Measurements from ENCODE around the gene PPP1R8. TPM values are rescaled to one million over a fixed set of nuclear protein-coding genes. Genes with fewer than 3 reads are reported as not detected.
"Not testable (repeated sequence)": the region's sequence is repeated elsewhere in the genome, so short reads cannot be mapped to it uniquely, and the experiment has no call there.

The PPP1R8 gene
- total RNA-seq, 1 experiment from 2014 or later, result 29.6 TPM

- TF ChIP-seq, protein P1, sequence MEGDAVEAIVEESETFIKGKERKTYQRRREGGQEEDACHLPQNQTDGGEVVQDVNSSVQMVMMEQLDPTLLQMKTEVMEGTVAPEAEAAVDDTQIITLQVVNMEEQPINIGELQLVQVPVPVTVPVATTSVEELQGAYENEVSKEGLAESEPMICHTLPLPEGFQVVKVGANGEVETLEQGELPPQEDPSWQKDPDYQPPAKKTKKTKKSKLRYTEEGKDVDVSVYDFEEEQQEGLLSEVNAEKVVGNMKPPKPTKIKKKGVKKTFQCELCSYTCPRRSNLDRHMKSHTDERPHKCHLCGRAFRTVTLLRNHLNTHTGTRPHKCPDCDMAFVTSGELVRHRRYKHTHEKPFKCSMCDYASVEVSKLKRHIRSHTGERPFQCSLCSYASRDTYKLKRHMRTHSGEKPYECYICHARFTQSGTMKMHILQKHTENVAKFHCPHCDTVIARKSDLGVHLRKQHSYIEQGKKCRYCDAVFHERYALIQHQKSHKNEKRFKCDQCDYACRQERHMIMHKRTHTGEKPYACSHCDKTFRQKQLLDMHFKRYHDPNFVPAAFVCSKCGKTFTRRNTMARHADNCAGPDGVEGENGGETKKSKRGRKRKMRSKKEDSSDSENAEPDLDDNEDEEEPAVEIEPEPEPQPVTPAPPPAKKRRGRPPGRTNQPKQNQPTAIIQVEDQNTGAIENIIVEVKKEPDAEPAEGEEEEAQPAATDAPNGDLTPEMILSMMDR (IDR thresholded peaks at IDR 0.05; ENCODE audit: unreplicated experiment), result no peak
- no TSS peak for BruUV-seq (replicated peaks)
- DNase-seq, result no peak
- intact Hi-C loops (cut with micrococcal nuclease; ENCODE audit: unreplicated experiment), result no loop called here
- CTCF ChIA-PET, result no interaction called here
- Mint-ChIP-seq H3K4me1 (ENCODE audit: low read depth, unreplicated experiment) (peaks cover 9% of the 10 kb centered on the region), H3K27ac (ENCODE audit: unreplicated experiment) (no peak overlapping the region), H3K36me3 (ENCODE audit: insufficient read depth, unreplicated experiment) (peaks cover 10% of the 10 kb centered on the region), H3K4me3 (ENCODE audit: low read depth, unreplicated experiment) (no peak overlapping the region), H3K27me3 (ENCODE audit: unreplicated experiment) (no peaks in the 10 kb centered on the region), H3K9me3 (ENCODE audit: low read depth, unreplicated experiment) (no peaks in the 10 kb centered on the region)
Measured at GRCh38 chr1:27868556-27868931, 38.0 kb downstream of the PPP1R8 start.

GRCh38 chr1:27868932-27869718 lies 38.5 kb downstream of the PPP1R8 start:
- Mint-ChIP-seq H3K36me3 (ENCODE audit: insufficient read depth, unreplicated experiment) (peaks cover 10% of the 10 kb centered on the region), H3K9me3 (ENCODE audit: low read depth, unreplicated experiment) (no peaks in the 10 kb centered on the region), H3K4me3 (ENCODE audit: low read depth, unreplicated experiment) (no peak overlapping the region), H3K4me1 (ENCODE audit: low read depth, unreplicated experiment) (peaks cover 9% of the 10 kb centered on the region), H3K27ac (ENCODE audit: unreplicated experiment) (no peak overlapping the region), H3K27me3 (ENCODE audit: unreplicated experiment) (no peaks in the 10 kb centered on the region)
- TF ChIP-seq, protein P1 (IDR thresholded peaks at IDR 0.05; ENCODE audit: unreplicated experiment), result no peak
- intact Hi-C loops (cut with micrococcal nuclease; ENCODE audit: unreplicated experiment), result no loop called here
- BruUV-seq (replicated peaks), result no TSS peak
- CTCF ChIA-PET, result interaction anchor here (0.6 kb wide), 1 partner anchor 176 kb away, joined by 5 read pairs; no protein-coding TSS in a partner anchor
- DNase-seq, result no peak

DNA sequence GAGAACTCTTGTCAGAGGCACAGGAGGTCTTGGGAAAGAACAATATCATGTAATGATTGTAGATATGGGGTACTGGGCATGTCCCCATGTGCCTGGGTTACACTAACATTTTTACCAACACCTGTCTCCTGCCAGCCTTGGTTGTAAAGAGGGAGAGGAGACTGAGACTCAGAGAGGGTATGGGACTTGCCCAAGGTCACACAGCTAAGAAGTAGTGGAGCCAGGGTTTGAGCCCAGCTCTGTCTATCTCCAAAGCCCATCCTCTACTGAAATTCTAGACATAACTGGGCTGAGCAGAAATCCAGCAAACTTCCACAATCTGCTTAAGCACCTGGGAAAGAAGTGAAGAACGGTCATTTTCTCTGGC lies 39.1 kb downstream of the PPP1R8 start:
- Mint-ChIP-seq H3K36me3 (ENCODE audit: insufficient read depth, unreplicated experiment) (peaks cover 10% of the 10 kb centered on the region), H3K27ac (ENCODE audit: unreplicated experiment) (no peak overlapping the region), H3K4me3 (ENCODE audit: low read depth, unreplicated experiment) (no peak overlapping the region), H3K9me3 (ENCODE audit: low read depth, unreplicated experiment) (no peaks in the 10 kb centered on the region), H3K27me3 (ENCODE audit: unreplicated experiment) (no peaks in the 10 kb centered on the region), H3K4me1 (ENCODE audit: low read depth, unreplicated experiment) (peaks cover 12% of the 10 kb centered on the region)
- TF ChIP-seq, protein P1 (IDR thresholded peaks at IDR 0.05; ENCODE audit: unreplicated experiment), result no peak
- no peak for DNase-seq
- no TSS peak for BruUV-seq (replicated peaks)
- intact Hi-C loops (cut with micrococcal nuclease; ENCODE audit: unreplicated experiment), result no loop called here
- CTCF ChIA-PET, result interaction anchor here (0.6 kb wide), 1 partner anchor 175 kb away, joined by 5 read pairs; no protein-coding TSS in a partner anchor

- H3K27me3 Mint-ChIP-seq (ENCODE audit: unreplicated experiment); intact Hi-C loops (cut with micrococcal nuclease; ENCODE audit: unreplicated experiment); H3K9me3 Mint-ChIP-seq (ENCODE audit: low read depth, unreplicated experiment); CTCF ChIA-PET; H3K27ac Mint-ChIP-seq (ENCODE audit: unreplicated experiment); H3K4me3 Mint-ChIP-seq (ENCODE audit: low read depth, unreplicated experiment); BruUV-seq (replicated peaks); DNase-seq; H3K36me3 Mint-ChIP-seq (ENCODE audit: insufficient read depth, unreplicated experiment): not testable (repeated sequence)
- peaks cover 17% of the 10 kb centered on the region for H3K4me1 Mint-ChIP-seq (ENCODE audit: low read depth, unreplicated experiment)
Measured at GRCh38 chr1:27871076-27871475, 40.5 kb downstream of the PPP1R8 start.

Data from Calu3 (cell line).